CD4-positive, CD25-positive, alpha-beta regulatory T cell (primary cell): ENCODE measurements around the gene RALB. TPM values are rescaled to one million over a fixed set of nuclear protein-coding genes. Genes with fewer than 3 reads are reported as not detected.
A peak's percentile ranks its signal among the peaks of the same experiment; 100 is the strongest.

Experiments used
- ATAC-seq, 2 donors: fragments of 150-1000 bp; cut with Tn5 transposase; one replicate each; pipeline ENCODE4 v1.10.0; 2021; ENCODE audit warnings: low read depth in 2 of 2, moderate number of reproducible peaks in 2 of 2, moderate library complexity in 1 of 2
- DNase-seq, 3 donors: peaks; one replicate each; pipeline versions ENCODE4 v3.0.0 to v3.0.0-alpha.2; 2012 to 2022; ENCODE audit warnings: mixed read lengths in 1 of 3
- H3K27ac ChIP-seq: one replicate; pipeline ENCODE4 v1.7.0; 2013; ENCODE audit warnings: mild to moderate bottlenecking, low read length; ENCODE audit not compliant: insufficient read depth, poor library complexity, severe bottlenecking
- H3K27me3 ChIP-seq: one replicate; pipeline ENCODE4 v1.7.0; 2013; ENCODE audit warnings: low read length; ENCODE audit not compliant: control insufficient read depth, insufficient read depth
- H3K36me3 ChIP-seq: one replicate; pipeline ENCODE4 v1.7.0; 2013; ENCODE audit warnings: mild to moderate bottlenecking, low read length, moderate library complexity; ENCODE audit not compliant: control insufficient read depth, insufficient read depth
- H3K4me1 ChIP-seq: 2 replicates; pipeline ENCODE4 v1.7.0; 2013; ENCODE audit warnings: mild to moderate bottlenecking, low read length; ENCODE audit not compliant: insufficient read depth, control insufficient read depth, poor library complexity, severe bottlenecking
- H3K4me3 ChIP-seq: one replicate; pipeline ENCODE4 v1.7.0; 2013; ENCODE audit warnings: low read depth, mild to moderate bottlenecking, low read length, moderate library complexity
- H3K9me3 ChIP-seq, 2 experiments: 1 replicate in 1 of 2; 2 replicates in 1 of 2; pipeline ENCODE4 v1.7.0; 2013; ENCODE audit warnings: low read length in 2 of 2, mild to moderate bottlenecking in 1 of 2, moderate library complexity in 1 of 2; ENCODE audit not compliant: control insufficient read depth in 2 of 2
- H3K27ac Mint-ChIP-seq, 3 donors: one replicate each; pipeline ENCODE4 v1.8.0; 2020 to 2022; ENCODE audit warnings: mild to moderate bottlenecking in 3 of 3, mixed read lengths in 3 of 3, moderate library complexity in 2 of 3
- H3K27me3 Mint-ChIP-seq: one replicate; pipeline ENCODE4 v1.8.0; 2022; ENCODE audit warnings: mild to moderate bottlenecking, mixed read lengths
- H3K36me3 Mint-ChIP-seq: one replicate; pipeline ENCODE4 v1.8.0; 2020; ENCODE audit warnings: mixed read lengths
- H3K4me1 Mint-ChIP-seq, 4 donors: one replicate each; pipeline ENCODE4 v1.8.0; 2020 to 2022; ENCODE audit warnings: mixed read lengths in 4 of 4, mild to moderate bottlenecking in 1 of 4
- H3K4me3 Mint-ChIP-seq, 4 donors: one replicate each; pipeline ENCODE4 v1.8.0; 2020 to 2022; ENCODE audit warnings: mild to moderate bottlenecking in 4 of 4, mixed read lengths in 4 of 4, moderate library complexity in 3 of 4
- H3K9me3 Mint-ChIP-seq, 7 donors: one replicate each; pipeline ENCODE4 v1.8.0; 2020 to 2022; ENCODE audit warnings: mixed read lengths in 7 of 7, mild to moderate bottlenecking in 3 of 7, moderate library complexity in 2 of 7
- polyA plus RNA-seq, 4 donors: library from polyadenylated mRNA; unstranded; fragments of 300-500 nt; fragmentation: Illumina TruSeq; gene quantifications; one replicate each; pipeline ENCODE4 v1.2.3, GENCODE V29; 2021
- total RNA-seq: library from RNA; stranded (reverse); gene quantifications from one replicate; pipeline ENCODE4 v1.2.3, GENCODE V29; 2022

The RALB gene
- total and polyA plus RNA-seq, 5 donors from 2014 or later, result 21.8 to 42.5 (median 28.1) TPM

DNA sequence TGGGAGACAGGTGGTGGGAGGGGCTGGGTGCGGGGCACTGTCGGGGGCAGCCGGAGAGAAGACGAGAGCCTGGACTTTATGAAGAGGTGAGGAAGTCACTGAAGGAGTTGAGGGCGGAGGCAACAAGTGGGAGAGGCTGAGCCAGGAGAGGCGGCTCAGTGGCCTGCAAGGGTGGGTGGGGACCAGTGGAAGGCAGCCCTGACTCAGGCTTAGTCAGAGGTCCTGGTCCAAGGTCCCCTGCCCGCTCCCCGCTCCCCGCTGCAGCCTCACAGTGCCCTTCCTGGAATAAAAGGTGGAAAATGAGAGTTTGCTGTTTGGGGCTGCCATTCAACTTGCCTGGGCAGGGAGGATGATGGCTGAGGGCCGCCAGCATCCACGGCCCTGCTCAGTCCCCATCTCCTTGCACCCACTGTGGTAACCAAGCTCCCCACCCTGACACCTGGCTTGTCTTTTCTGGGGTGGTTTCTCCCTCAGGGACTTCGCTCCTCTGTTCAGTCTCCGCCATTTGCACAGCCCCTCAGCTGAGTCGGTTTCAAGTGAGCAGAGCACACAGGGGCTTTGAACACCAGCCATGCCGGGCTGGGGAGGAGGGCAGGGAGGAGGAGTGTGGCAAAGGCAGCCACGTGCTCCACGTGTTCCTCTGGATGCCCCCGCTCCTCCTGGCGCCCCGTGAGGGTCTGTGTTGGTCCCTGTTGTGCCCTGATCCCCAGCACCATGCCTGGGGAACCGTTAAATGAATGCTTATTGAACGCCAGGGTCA, 13.7 kb upstream of the RALB start:
- no peaks in the 10 kb centered on the region for H3K36me3 ChIP-seq
- H3K36me3 Mint-ChIP-seq, result no peaks in the 10 kb centered on the region
- peaks cover 0 to 4% (median 2%) of the 10 kb centered on the region in 4 donors for H3K4me1 Mint-ChIP-seq
- H3K27ac ChIP-seq, result no peak overlapping the region
- H3K4me3 Mint-ChIP-seq, result no peak overlapping the region
- H3K4me3 ChIP-seq, result no peak overlapping the region
- H3K27ac Mint-ChIP-seq, result no peak overlapping the region
- H3K9me3 Mint-ChIP-seq, result peaks cover 0 to 3% (median 0%) of the 10 kb centered on the region in 7 donors
- no peaks in the 10 kb centered on the region for H3K27me3 ChIP-seq
- ATAC-seq, result no peak
- peaks cover 8% of the 10 kb centered on the region for H3K27me3 Mint-ChIP-seq
- no peaks in the 10 kb centered on the region for H3K4me1 ChIP-seq
- H3K9me3 ChIP-seq, result no peaks in the 10 kb centered on the region
- no peak for DNase-seq

DNA sequence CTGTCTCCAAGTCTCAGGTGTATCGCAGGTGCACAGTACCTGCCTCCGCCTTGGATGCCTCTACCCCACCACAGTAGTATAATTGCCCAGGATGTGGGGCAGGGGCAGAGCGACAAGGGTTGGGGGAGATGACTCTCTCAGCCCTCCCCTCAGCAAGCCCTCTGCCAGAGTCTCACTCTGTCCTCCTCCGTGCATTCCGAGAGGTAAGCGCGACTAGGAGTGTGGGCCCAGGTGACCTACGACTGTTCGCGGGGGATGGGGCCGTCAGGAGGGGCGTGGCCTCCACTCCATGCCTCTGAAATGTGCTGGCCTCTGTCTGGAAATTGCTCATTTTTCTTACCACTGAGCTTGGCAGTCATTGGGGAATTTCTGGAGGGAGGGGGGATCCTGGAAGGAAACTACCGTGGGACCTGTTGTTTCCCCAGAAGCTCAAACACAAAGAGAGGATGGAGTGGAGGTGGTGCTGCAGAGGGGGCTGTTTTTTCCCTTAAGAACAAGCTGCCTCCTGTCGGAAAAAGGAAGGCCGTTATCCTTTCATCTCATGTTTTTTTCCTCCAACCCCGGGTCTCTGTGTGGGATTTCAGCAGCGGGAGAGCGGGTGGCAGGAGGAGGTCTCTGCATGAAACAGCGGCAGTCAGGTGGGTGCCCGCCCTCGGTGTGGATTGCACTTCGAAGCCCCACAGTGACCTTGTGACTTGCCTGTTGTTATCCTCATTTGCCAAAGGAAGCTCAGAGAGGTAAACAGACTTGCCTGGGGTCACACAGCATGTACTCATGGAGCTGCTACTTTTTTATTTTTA, 13.0 kb upstream of the RALB start:
- H3K27ac ChIP-seq, result no peak overlapping the region
- Mint-ChIP-seq H3K27me3 (peaks cover 6% of the 10 kb centered on the region), H3K4me1 (peaks cover 0 to 4% (median under 1%) of the 10 kb centered on the region in 4 donors), H3K27ac (no peak overlapping the region), H3K4me3 (no peak overlapping the region), H3K9me3 (peaks cover 0 to 5% (median 0%) of the 10 kb centered on the region in 7 donors), H3K36me3 (no peaks in the 10 kb centered on the region)
- H3K9me3 ChIP-seq, result no peaks in the 10 kb centered on the region
- H3K4me1 ChIP-seq, result no peaks in the 10 kb centered on the region
- H3K27me3 ChIP-seq, result no peaks in the 10 kb centered on the region
- ATAC-seq, result no peak
- no peaks in the 10 kb centered on the region for H3K36me3 ChIP-seq
- H3K4me3 ChIP-seq, result no peak overlapping the region
- no peak for DNase-seq

DNA sequence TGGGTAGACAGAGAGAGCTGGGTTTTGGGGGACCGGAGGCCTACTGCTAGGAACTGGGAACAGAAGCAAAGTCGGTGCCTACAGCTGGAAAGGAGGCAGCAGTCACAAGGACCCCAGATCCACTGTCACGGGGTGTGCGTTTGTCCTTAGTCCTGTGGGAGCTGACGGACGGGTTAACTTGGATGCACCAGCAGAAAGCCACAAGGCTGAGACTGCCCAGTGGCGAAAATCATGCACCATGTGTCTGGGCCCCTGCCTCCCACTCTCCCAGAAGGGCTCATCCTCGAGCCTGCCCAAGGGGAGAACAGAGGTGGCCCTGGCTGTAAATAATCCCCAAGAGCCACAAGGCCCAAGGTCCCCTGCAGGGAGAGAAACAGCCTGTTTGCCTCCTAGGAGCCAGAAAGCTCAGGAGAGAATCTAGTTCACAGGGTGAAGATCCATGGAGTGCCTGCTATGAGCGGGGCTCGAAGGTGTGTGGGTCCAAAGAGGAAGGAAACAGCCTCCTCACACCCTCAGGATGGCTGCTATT, 11.7 kb upstream of the RALB start:
- Histone ChIP-seq H3K4me3 (no peak overlapping the region), H3K36me3 (no peaks in the 10 kb centered on the region), H3K4me1 (no peaks in the 10 kb centered on the region), H3K9me3 (no peaks in the 10 kb centered on the region), H3K27me3 (no peaks in the 10 kb centered on the region), H3K27ac (no peak overlapping the region)
- ATAC-seq (no peak), DNase-seq (no peak)
- Mint-ChIP-seq H3K27ac (no peak overlapping the region), H3K4me1 (peaks cover 0 to 4% (median 0%) of the 10 kb centered on the region in 4 donors), H3K36me3 (no peaks in the 10 kb centered on the region), H3K27me3 (no peaks in the 10 kb centered on the region), H3K9me3 (peaks cover 0 to 5% (median 0%) of the 10 kb centered on the region in 7 donors), H3K4me3 (no peak overlapping the region)

DNA sequence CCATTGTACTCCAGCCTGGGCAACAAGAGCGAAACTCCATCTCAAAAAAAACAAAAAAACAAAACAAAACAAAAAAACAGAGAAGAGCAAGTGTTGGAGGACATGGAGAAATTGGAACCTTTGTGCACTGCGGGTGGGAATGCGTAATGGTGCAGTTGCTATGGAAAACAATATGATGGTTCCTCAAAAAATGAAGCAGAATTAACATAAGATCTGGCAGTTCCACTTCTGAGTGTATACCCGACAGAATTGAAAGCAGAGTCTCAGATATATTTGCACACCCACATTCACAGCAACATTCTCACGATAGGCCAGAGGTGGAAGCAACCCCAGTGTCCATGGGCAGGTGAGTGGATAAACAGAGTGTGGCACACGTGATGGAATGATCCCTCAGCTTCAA, 11.0 kb upstream of the RALB start:
- Histone ChIP-seq H3K27ac (no peak overlapping the region), H3K36me3 (no peaks in the 10 kb centered on the region), H3K27me3 (no peaks in the 10 kb centered on the region), H3K4me3 (no peak overlapping the region), H3K4me1 (no peaks in the 10 kb centered on the region), H3K9me3 (no peaks in the 10 kb centered on the region)
- H3K27me3 Mint-ChIP-seq, result no peaks in the 10 kb centered on the region
- H3K4me3 Mint-ChIP-seq, result no peak overlapping the region
- peaks cover 0 to 4% (median 0%) of the 10 kb centered on the region in 4 donors for H3K4me1 Mint-ChIP-seq
- no peaks in the 10 kb centered on the region for H3K36me3 Mint-ChIP-seq
- peaks cover 0 to 5% (median 0%) of the 10 kb centered on the region in 7 donors for H3K9me3 Mint-ChIP-seq
- no peak for ATAC-seq
- no peak for DNase-seq
- peak overlapping the region in 1 of 3 donors; percentile 16 for H3K27ac Mint-ChIP-seq

DNA sequence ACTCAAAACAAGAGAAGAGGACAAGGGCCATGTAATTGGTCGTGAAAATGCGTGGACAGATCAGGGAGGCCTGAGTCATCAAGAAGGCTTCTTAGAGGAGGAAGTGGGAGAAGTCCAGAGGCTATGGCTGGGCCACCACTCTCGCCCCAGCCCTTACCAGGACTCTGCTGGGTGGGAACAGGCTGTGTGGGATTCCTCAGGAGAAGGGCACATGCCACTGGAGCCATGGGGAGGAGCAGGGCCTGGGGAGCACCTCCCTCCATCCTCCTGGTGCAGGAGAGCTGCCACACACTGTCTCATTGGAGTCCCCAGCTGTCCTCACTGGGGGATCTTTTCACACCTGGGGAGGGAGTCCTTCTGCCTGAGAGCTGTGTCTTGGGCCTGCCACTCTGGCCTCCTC, 9.4 kb upstream of the RALB start:
- Histone ChIP-seq H3K27ac (no peak overlapping the region), H3K4me3 (no peak overlapping the region), H3K4me1 (no peaks in the 10 kb centered on the region), H3K27me3 (no peaks in the 10 kb centered on the region), H3K36me3 (no peaks in the 10 kb centered on the region), H3K9me3 (no peaks in the 10 kb centered on the region)
- Mint-ChIP-seq H3K27ac (no peak overlapping the region), H3K4me1 (peaks cover 0 to 4% (median 0%) of the 10 kb centered on the region in 4 donors), H3K27me3 (peaks cover 3% of the 10 kb centered on the region), H3K9me3 (peaks cover 0 to 5% (median 0%) of the 10 kb centered on the region in 7 donors), H3K4me3 (no peak overlapping the region), H3K36me3 (no peaks in the 10 kb centered on the region)
- ATAC-seq (no peak), DNase-seq (no peak)

DNA sequence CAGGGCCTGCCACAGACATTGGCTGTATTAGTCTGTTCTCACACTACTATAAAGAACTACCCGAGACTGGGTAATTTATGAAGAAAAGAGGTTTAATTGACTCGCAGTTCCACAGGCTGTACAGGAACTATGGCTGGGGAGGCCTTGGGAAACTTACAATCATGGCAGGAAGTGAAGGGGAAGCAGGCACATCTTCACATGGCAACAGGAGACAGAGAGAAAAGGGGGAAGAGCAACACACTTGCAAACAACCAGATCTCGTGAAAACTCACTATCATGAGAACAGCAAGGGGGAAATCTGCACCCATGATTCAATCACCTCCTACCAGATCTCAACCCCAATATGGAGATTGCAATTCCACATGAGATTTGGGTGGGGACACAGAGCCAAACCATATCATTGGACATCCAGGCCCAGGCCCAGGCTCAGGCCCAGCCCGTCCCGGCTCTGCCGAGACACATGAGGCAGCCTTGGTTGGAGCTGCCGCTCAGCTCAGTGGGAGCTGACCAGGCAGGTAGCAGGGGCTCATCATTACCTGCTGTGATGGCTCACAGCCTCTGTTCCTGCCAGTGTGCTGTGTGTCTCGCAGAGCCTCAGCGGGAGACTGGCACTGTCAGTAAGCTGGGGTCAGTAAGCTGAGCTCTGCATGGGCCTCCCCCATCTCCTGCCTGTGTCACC, 8.6 kb upstream of the RALB start:
- DNase-seq (no peak), ATAC-seq (no peak)
- Mint-ChIP-seq H3K4me3 (no peak overlapping the region), H3K9me3 (peaks cover 0 to 5% (median 0%) of the 10 kb centered on the region in 7 donors), H3K27me3 (peaks cover 11% of the 10 kb centered on the region), H3K27ac (no peak overlapping the region), H3K4me1 (peaks cover 0 to 4% (median 0%) of the 10 kb centered on the region in 4 donors), H3K36me3 (no peaks in the 10 kb centered on the region)
- Histone ChIP-seq H3K27ac (no peak overlapping the region), H3K9me3 (no peaks in the 10 kb centered on the region), H3K36me3 (no peaks in the 10 kb centered on the region), H3K27me3 (no peaks in the 10 kb centered on the region), H3K4me1 (no peaks in the 10 kb centered on the region), H3K4me3 (no peak overlapping the region)

DNA sequence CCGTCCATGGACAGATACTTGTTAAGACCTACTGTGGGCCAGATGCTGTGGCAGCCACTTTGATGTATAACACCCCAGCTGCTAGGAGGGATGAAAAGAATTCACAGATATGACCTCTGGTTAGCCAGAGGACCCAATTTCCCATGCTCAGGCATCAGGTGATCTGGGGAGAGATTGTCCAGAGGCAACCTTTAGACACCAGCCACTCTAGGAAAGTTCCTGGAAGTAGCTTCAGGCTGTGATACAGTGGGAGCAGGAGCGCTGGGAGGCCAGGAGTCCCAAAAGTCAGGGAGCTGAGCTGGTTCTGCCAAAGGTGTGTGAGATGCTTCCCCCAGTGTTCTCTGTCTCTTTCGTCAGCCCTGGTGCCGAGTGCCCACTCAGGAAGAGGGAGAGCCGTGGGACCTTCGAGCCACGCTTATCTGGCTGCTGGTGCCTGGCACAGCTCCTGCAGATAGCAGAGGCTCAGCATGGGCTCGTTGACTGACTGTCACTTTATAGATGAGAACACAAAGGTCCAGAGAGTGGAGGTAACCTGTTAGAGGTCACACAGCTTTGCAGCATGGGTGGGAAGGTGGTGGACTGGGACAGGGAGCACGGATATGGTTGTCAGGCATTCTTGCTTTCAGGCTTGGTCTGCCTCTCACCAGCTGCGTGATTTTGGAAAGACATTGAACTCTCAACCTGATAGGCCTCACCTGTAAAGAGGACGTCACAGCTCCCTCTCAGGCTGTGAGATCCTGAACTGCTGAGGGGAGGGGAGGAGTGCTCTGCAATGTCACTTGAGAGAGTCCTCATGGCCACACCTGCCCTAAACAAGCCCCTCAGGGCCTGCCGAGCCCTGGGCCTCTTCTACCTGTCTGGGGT, 7.8 kb upstream of the RALB start:
- peaks cover 16% of the 10 kb centered on the region for H3K27me3 Mint-ChIP-seq
- H3K27ac Mint-ChIP-seq, result no peak overlapping the region
- no peaks in the 10 kb centered on the region for H3K4me1 ChIP-seq
- ATAC-seq (no peak), DNase-seq (no peak)
- peaks cover 0 to 7% (median 0%) of the 10 kb centered on the region in 4 donors for H3K4me1 Mint-ChIP-seq
- no peaks in the 10 kb centered on the region for H3K36me3 ChIP-seq
- H3K9me3 ChIP-seq, result no peaks in the 10 kb centered on the region
- peaks cover 0 to 5% (median 0%) of the 10 kb centered on the region in 7 donors for H3K9me3 Mint-ChIP-seq
- H3K27ac ChIP-seq, result no peak overlapping the region
- H3K36me3 Mint-ChIP-seq, result no peaks in the 10 kb centered on the region
- H3K4me3 ChIP-seq, result no peak overlapping the region
- H3K27me3 ChIP-seq, result no peaks in the 10 kb centered on the region
- no peak overlapping the region for H3K4me3 Mint-ChIP-seq
